ENCODE measurements around the gene PLEKHO2.

The PLEKHO2 gene

GRCh38 chr15:64915518-64916227, 74.0 kb downstream of the PLEKHO2 start:
- DNase-seq, result no peak

DNA sequence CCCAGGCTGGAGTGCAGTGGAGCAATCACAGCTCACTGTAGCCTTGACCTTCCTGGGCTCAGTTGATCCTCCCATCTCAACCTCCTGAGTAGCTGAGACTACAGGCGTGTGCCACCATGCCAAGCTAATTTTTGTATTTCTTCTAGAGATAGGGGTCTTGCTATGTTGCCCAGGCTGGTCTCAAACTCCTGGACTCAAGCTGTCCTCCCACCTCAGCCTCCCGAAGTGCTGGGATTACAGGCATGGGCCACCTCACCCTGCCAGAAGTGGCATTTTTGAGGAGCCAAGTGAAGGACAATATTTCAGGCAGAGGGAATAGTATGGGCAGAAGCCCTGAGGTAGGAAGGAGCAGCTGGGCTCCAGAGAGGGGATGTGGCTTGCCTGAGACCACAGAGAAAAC, 74.7 kb downstream of the PLEKHO2 start:
- DNase-seq, result no peak

DNA sequence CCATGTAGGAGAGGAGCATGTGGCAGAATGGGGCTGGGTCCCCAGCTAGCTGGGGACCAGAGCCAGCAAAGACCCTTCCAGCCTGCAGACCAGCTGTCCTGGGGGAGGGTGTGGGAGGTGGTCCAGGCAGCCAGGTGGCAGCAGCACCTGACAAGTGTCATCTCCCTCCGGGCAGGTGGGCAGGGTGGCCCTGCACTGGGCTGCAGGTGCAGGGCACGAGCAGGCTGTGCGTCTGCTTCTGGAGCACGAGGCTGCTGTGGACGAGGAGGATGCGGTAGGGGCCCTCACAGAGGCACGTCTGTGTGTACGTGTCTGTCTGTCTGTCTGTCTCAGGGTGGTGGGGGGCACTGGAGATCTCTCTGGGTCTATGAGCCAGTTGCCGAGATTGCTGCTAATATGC, 75.5 kb downstream of the PLEKHO2 start:
- no peak for DNase-seq
